Testis (tissue), 2 donors: Measurements from ENCODE around the gene TPH1.

Source experiments
- CTCF ChIP-seq, 3 experiments: fragments of 450-650 bp in 2 of 3; fragments of 200-600 bp in 1 of 3; sonication (generic) in 1 of 3; IDR thresholded peaks; one replicate each; pipeline ENCODE4 v1.5.1; 2016 to 2019; ENCODE audit warnings: antibody characterized with exemption in 3 of 3, mild to moderate bottlenecking in 2 of 3, moderate library complexity in 1 of 3
- POLR2A ChIP-seq: fragments of 450-650 bp; IDR thresholded peaks from one replicate; pipeline ENCODE4 v1.6.1; 2017; ENCODE audit warnings: antibody characterized with exemption, mild to moderate bottlenecking, moderate library complexity

- TF ChIP-seq CTCF (IDR thresholded peaks at IDR 0.05) (no peak), POLR2A (no peak)
Measured at GRCh38 chr11:18081551-18081950, 35.5 kb upstream of the TPH1 start.
